ES-I3 (cell line): Measurements from ENCODE around the gene CDK7.

Source experiments
- H3K36me3 ChIP-seq: 2 replicates; pipeline ENCODE4 v1.6.1; 2013; ENCODE audit warnings: mild to moderate bottlenecking, low read length, control low read depth, moderate library complexity; ENCODE audit not compliant: insufficient read depth
- H3K4me1 ChIP-seq: 2 replicates; pipeline ENCODE4 v1.6.1; 2013; ENCODE audit warnings: mild to moderate bottlenecking, control low read depth, low read length; ENCODE audit not compliant: insufficient read depth
- H3K9ac ChIP-seq: 2 replicates; pipeline ENCODE4 v1.6.1; 2013; ENCODE audit warnings: low read depth, mild to moderate bottlenecking, low read length, moderate library complexity
- H3K9me3 ChIP-seq: 2 replicates; pipeline ENCODE4 v1.6.1; 2013; ENCODE audit warnings: mild to moderate bottlenecking, low read length, moderate library complexity; ENCODE audit not compliant: control insufficient read depth, insufficient read depth

The CDK7 gene

GRCh38 chr5:69234457-69235268 lies at the start of gene CDK7:
CDK7 (plus strand) TSS chr5:69234886; CDS start chr5:69234976, 90 bp downstream.
- no peaks in the 10 kb centered on the region for H3K9me3 ChIP-seq
- no peaks in the 10 kb centered on the region for H3K36me3 ChIP-seq
- H3K4me1 ChIP-seq: no peaks in the 10 kb centered on the region; the same call in 1 of the 2 replicates
- H3K9ac ChIP-seq: peak within 1 kb of the TSS; percentile 81

DNA sequence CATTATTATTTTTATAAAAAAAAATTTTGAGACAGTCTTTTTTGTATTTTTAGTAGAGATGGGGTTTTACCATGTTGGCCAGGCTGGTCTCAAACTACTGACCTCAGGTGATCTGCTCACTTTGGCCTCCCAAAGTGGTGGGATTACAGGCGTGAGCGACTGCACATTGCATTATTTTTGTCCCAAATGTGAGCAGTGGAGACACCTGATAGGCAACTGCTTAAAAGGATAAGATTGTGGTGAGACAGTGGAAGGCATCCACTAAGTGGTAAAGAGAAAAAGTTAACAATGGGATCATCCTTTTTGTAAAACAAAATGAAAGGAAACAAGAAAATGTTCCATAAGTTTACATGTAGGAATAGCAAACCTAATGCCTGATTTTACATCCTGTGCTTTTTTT lies 47.3 kb upstream of the CDK7 start:
- H3K9ac ChIP-seq: no peak overlapping the region
- no peaks in the 10 kb centered on the region for H3K4me1 ChIP-seq
- 0 out of 2 replicates have a peak, but pooled peaks cover 4% of the 10 kb centered on the region for H3K36me3 ChIP-seq
- H3K9me3 ChIP-seq: no peaks in the 10 kb centered on the region

GRCh38 chr5:69188811-69189161 lies 45.9 kb upstream of the CDK7 start:
- H3K4me1 ChIP-seq: no peaks in the 10 kb centered on the region
- no peaks in the 10 kb centered on the region for H3K9me3 ChIP-seq
- H3K36me3 ChIP-seq: peaks cover 7% of the 10 kb centered on the region; the same call in 1 of the 2 replicates
- H3K9ac ChIP-seq: peak overlapping the region; percentile 83

GRCh38 chr5:69189162-69190086 lies 45.3 kb upstream of the CDK7 start, which contains the start of gene CENPH:
CENPH (plus strand) TSS chr5:69189583; CDS start chr5:69189635, 52 bp downstream.
- H3K36me3 ChIP-seq: peaks cover 9% of the 10 kb centered on the region; the same call in 1 of the 2 replicates
- no peaks in the 10 kb centered on the region for H3K4me1 ChIP-seq
- H3K9me3 ChIP-seq: no peaks in the 10 kb centered on the region
- peak within 1 kb of the TSS; percentile 83 for H3K9ac ChIP-seq

- Histone ChIP-seq H3K36me3 (peaks cover 26% of the 10 kb centered on the region; the same call in 1 of the 2 replicates), H3K9ac (no peak overlapping the region)
Observed at GRCh38 chr5:69202497-69202896, 32.2 kb upstream of the CDK7 start.

DNA sequence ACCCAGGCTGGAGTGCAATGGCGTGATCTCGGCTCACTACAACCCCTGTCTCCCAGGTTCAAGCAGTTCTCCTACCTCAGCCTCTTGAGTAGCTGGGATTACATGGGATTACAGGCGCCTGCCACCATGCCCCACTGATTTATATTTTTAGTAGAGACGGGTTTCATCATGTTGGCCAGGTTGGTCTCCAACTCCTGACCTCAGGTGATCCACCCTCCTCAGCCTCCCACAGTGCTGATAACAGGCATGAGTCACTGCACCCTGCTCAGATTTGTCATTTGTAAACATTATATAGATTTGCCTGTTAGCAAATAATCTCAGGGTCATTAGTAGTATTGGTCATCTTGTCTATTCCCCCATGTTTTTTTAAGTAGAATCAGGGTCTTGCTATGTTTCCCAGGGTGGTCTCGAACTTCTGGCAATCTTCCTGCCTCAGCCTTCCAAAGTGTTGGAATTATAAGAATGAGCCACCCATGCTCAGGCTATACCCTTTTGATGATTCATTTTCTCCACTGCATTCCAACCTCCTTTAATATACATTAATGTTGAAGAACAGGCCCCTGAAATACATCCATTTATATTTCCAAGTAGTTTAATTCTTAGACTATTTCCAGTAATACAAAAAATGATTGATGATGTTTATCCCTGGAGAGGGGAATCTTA lies 28.0 kb upstream of the CDK7 start:
- Histone ChIP-seq H3K9ac (no peak overlapping the region), H3K4me1 (no peaks in the 10 kb centered on the region), H3K9me3 (no peaks in the 10 kb centered on the region), H3K36me3 (peaks cover 5% of the 10 kb centered on the region; the same call in 1 of the 2 replicates)

More at GRCh38 chr5:69202497-69202896, 32.2 kb upstream of the CDK7 start:
- Histone ChIP-seq H3K4me1 (no peaks in the 10 kb centered on the region), H3K9me3 (no peaks in the 10 kb centered on the region)

- H3K9ac ChIP-seq: no peak overlapping the region
- H3K9me3 ChIP-seq: no peaks in the 10 kb centered on the region
- H3K4me1 ChIP-seq: no peaks in the 10 kb centered on the region
- peaks cover 6% of the 10 kb centered on the region for H3K36me3 ChIP-seq
Observed at GRCh38 chr5:69209602-69210001, 25.1 kb upstream of the CDK7 start.

DNA sequence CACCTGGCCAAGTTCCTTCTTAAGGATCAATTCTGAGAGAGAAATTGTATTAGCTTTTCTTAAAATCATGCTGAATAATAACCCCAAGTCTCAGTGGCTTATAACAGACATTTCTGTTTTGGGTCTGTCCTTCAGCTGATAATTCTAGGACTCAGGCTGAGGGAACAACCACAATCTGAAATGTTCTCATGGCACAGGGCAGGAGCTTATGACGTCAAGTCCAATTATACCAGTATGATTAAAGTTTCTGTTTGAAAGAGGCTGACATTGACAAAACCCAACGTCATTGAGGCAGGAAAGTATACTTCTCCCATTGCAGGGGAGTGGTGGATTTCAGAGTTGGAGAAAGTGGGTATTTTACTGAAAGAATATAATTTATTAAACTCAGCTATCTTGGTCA lies 23.5 kb upstream of the CDK7 start:
- Histone ChIP-seq H3K36me3 (peaks cover 6% of the 10 kb centered on the region), H3K9ac (no peak overlapping the region), H3K4me1 (no peaks in the 10 kb centered on the region), H3K9me3 (no peaks in the 10 kb centered on the region)

DNA sequence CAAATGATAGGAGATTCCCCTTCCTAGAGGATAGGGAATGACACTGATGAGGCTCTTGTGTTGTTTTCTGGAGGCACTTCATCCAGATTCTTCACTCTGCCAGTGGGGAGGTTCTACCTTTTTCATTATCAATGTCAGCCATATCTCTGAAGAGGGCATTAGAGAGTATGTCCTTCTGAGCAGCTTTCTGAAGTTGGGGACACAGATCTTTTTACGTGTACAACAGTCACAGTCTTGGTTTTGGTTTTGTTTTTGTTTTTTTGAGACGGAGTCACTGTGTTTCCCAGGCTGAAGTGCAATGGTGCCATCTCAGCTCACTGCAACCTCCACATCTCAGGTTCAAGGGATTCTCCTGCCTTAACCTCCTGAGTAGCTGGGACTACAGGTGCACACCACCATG lies 22.7 kb upstream of the CDK7 start:
- Histone ChIP-seq H3K9me3 (no peaks in the 10 kb centered on the region), H3K4me1 (no peaks in the 10 kb centered on the region), H3K9ac (no peak overlapping the region), H3K36me3 (peaks cover 6% of the 10 kb centered on the region)

- H3K9me3 ChIP-seq: no peaks in the 10 kb centered on the region
- peaks cover 6% of the 10 kb centered on the region for H3K36me3 ChIP-seq
- no peaks in the 10 kb centered on the region for H3K4me1 ChIP-seq
- no peak overlapping the region for H3K9ac ChIP-seq
Observed at GRCh38 chr5:69213513-69214215, 21.0 kb upstream of the CDK7 start.

GRCh38 chr5:69217151-69217511 lies 17.6 kb upstream of the CDK7 start:
- Histone ChIP-seq H3K9ac (peak overlapping the region; percentile 100), H3K9me3 (no peaks in the 10 kb centered on the region), H3K4me1 (no peaks in the 10 kb centered on the region), H3K36me3 (no peaks in the 10 kb centered on the region; the same call in 1 of the 2 replicates)

DNA sequence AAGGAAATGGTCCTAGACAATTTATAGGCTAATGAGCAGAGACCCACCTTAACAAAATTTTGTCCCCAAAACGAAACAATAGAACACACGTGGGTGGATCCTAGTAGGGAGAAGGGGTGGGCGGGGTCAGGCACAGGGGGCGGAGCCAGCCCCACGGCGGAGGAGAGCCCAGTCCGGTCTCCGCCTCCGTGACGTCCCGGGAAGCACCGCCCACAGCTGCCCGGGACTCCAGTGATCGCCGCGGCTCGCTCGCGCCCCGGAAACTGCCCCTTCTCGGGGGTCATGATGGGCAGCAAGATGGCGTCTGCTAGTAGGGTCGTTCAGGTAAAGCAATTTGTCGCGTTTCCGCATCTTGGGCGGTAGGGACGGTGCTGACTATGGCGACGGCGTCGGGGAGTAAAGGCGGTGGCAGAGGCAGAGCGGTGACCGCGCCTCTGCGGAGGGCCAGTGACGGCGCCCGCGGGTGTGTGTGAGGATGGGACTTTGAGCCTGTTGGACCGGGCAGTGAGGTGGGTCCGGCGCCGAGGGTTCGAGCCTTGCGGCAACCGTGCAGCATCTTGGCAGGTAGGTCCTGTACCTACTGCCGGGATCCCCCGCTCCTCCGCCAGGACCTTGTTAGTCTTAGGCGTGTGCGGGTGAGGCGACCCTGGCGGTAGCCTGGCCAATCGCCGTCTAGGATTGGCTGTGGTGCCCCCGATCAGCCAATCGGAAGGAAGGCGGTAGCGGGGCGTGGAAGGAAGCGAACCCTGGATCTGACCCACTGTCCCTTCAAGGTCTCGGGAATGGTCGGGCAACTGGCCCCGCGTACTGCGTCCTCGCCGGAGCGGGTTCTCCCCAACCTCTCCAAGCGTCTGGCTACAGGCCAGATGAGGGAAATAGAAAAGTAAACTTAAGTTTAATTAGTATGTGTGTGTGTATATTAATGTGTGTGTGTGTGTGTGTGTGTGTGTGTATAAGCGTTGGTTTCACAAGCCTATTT lies 16.8 kb upstream of the CDK7 start:
- Histone ChIP-seq H3K4me1 (no peaks in the 10 kb centered on the region), H3K9ac (peak overlapping the region; percentile 100), H3K9me3 (no peaks in the 10 kb centered on the region), H3K36me3 (no peaks in the 10 kb centered on the region; the same call in 1 of the 2 replicates)

DNA sequence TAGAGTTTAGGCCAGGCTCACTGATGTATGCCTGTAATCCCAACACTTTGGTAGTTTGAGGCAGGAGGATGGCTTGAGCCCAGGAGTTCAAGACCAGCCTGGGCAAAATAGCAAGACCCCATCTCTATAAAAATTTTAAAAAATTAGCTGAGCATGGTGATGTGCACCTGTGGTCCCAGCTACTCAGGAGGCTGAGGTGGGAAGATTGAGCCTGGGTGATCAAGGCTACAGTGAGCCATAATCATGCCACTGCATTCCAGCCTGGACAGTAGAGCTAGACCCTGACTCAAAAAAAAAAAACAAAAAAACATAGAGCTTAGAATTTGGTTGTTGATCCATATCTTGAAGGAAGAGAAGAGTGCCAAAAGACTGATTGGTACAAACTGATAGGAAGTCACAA lies 14.7 kb upstream of the CDK7 start:
- H3K36me3 ChIP-seq: no peaks in the 10 kb centered on the region
- H3K4me1 ChIP-seq: no peaks in the 10 kb centered on the region
- H3K9ac ChIP-seq: no peak overlapping the region
- H3K9me3 ChIP-seq: no peaks in the 10 kb centered on the region
